Panc1 (cell line): ENCODE results near the gene LIPN. TPM values are rescaled to one million over a fixed set of nuclear protein-coding genes. Genes with fewer than 3 reads are reported as not detected.

ENCODE experiments used
- ATAC-seq: fragments of 200-7000 bp; cut with Tn5 transposase; 2 replicates; pipeline ENCODE4 v1.9.1; 2020; ENCODE audit warnings: mild to moderate bottlenecking, moderate library complexity
- BruUV-seq: library from RNA; stranded (reverse); fragments of 400-500 nt; replicated peaks from 2 replicates; lab custom pipeline; 2021; lab: Mats Ljungman, UMichigan
- CTCF ChIA-PET: fragments of 300-600 bp; sonication (Branson Sonifier 250); formaldehyde crosslinking; loops from one replicate; lab custom pipeline; 2022; ENCODE audit warnings: antibody characterized with exemption; lab: Charles Lee
- POLR2A ChIA-PET: fragments of 300-600 bp; sonication (Branson Sonifier 250); formaldehyde crosslinking; loops from one replicate; lab custom pipeline; 2022; ENCODE audit warnings: antibody characterized with exemption; lab: Charles Lee
- DNase-seq: peaks from one replicate; pipeline ENCODE4 v3.0.0-alpha.2; 2010; ENCODE audit warnings: low read depth, low spot score
- H3K27ac ChIP-seq: 2 replicates; pipeline ENCODE4 v1.5.1; 2011; ENCODE audit warnings: mild to moderate bottlenecking, low read length, inconsistent platforms
- H3K27me3 ChIP-seq: fragments of 200-500 bp; sonication (Bioruptor generic); 2 replicates; pipeline ENCODE4 v1.6.0; 2014; ENCODE audit warnings: low read length, inconsistent platforms; ENCODE audit not compliant: control insufficient read depth, insufficient read depth
- H3K36me3 ChIP-seq: fragments of 200-500 bp; sonication (Bioruptor generic); 2 replicates; pipeline ENCODE4 v1.5.1; 2014; ENCODE audit warnings: inconsistent platforms, mild to moderate bottlenecking, low read length, moderate library complexity; ENCODE audit not compliant: control insufficient read depth, insufficient read depth
- H3K4me1 ChIP-seq: 2 replicates; pipeline ENCODE4 v1.5.1; 2011; ENCODE audit warnings: inconsistent platforms, mild to moderate bottlenecking, low read length, moderate library complexity; ENCODE audit not compliant: control insufficient read depth, insufficient read depth
- H3K4me3 ChIP-seq, 2 experiments: 2 replicates each; pipeline ENCODE4 v1.5.1; 2011 to 2012; ENCODE audit warnings: low read depth in 2 of 2, low read length in 2 of 2, mild to moderate bottlenecking in 2 of 2, inconsistent platforms in 1 of 2, moderate library complexity in 1 of 2
- H3K9me3 ChIP-seq: fragments of 200-500 bp; sonication (Bioruptor generic); 2 replicates; pipeline ENCODE4 v1.5.1; 2014; ENCODE audit warnings: low read depth, mild to moderate bottlenecking, inconsistent platforms, low read length, moderate library complexity; ENCODE audit not compliant: control insufficient read depth, insufficient read depth
- POLR2AphosphoS5 ChIP-seq: IDR thresholded peaks from 2 replicates; pipeline ENCODE4 v1.6.1; 2012; ENCODE audit warnings: mild to moderate bottlenecking, low read depth, low read length, moderate library complexity
- SIN3A ChIP-seq: IDR thresholded peaks from 2 replicates; pipeline ENCODE4 v1.6.1; 2012; ENCODE audit warnings: low read depth, mild to moderate bottlenecking, low read length, moderate library complexity, borderline replicate concordance; ENCODE audit not compliant: insufficient read depth
- TCF7L2 ChIP-seq: IDR thresholded peaks from 2 replicates; pipeline ENCODE4 v1.6.1; 2011; ENCODE audit warnings: mild to moderate bottlenecking, low read depth, low read length, inconsistent platforms
- in situ Hi-C: cut with HindIII; loops from 2 replicates; pipeline ENCODE4 v1.10.0; 2016; ENCODE audit warnings: low sequenced_read_pairs, low pct_unique_long_range_greater_than_20kb
- intact Hi-C: fragments of 100-400 bp; cut with micrococcal nuclease; formaldehyde crosslinking; loops from one replicate; pipeline ENCODE4 v1.10.0; 2022; ENCODE audit not compliant: unreplicated experiment
- total RNA-seq: library from RNA; stranded (reverse); gene quantifications from one replicate; pipeline ENCODE4 v1.2.1, GENCODE V29; 2021; ENCODE audit not compliant: unreplicated experiment
- TF ChIP-seq, protein P1 (sequence below), 2 experiments: IDR thresholded peaks; 2 replicates each; pipeline ENCODE4 v1.6.1; 2011 to 2012; ENCODE audit warnings: low read depth in 2 of 2, control low read depth in 1 of 2, low read length in 1 of 2, mild to moderate bottlenecking in 1 of 2, moderate library complexity in 1 of 2; ENCODE audit not compliant: insufficient read depth in 1 of 2
- TF ChIP-seq, protein P2 (sequence below): fragments of 450-650 bp; IDR thresholded peaks from 2 replicates; pipeline ENCODE4 v1.5.1; 2017; ENCODE audit warnings: mild to moderate bottlenecking

LIPN gene
- total RNA-seq, 1 experiment from 2014 or later, result not detected

DNA sequence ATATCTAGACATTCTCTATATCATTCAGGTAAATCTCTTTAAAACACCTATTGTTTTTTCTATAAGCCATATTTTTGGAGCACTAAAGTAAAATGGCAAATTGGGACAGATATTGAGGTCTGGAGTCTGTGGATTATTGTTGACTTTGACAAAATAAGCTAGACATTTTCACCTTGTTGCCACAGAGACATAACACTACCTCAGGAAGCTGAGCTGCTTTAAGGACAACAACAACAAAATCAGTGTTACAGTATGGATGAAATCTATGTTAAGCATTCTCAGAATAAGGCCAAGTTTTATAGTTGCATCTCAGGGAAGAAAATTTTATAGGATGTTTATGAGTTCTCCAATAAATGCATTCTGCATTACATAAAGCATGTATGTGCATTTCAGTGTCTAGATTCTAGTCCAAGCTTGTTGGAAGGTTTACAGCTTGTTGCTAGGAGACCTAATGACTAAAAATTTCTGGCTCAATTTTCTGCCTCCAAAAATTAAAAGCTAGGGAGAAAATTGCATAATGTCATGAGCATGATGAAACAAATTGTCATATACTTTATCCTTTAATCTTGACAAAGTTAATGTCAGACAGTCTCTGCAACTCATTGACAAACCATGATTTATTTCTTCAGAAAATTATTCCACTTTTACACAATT, 61.1 kb downstream of the LIPN start:
- Histone ChIP-seq H3K27ac (no peak overlapping the region), H3K36me3 (no peaks in the 10 kb centered on the region), H3K4me3 (no peak overlapping the region), H3K27me3 (0 out of 2 replicates have a peak, but pooled peaks cover 2% of the 10 kb centered on the region), H3K9me3 (no peaks in the 10 kb centered on the region), H3K4me1 (no peaks in the 10 kb centered on the region)
- DNase-seq (no peak), ATAC-seq (no peak)
- POLR2A ChIA-PET, result interaction anchor here (0.7 kb wide), 1 partner anchor 45 kb away, joined by 4 read pairs; no protein-coding TSS in a partner anchor
- TF ChIP-seq, protein P1, sequence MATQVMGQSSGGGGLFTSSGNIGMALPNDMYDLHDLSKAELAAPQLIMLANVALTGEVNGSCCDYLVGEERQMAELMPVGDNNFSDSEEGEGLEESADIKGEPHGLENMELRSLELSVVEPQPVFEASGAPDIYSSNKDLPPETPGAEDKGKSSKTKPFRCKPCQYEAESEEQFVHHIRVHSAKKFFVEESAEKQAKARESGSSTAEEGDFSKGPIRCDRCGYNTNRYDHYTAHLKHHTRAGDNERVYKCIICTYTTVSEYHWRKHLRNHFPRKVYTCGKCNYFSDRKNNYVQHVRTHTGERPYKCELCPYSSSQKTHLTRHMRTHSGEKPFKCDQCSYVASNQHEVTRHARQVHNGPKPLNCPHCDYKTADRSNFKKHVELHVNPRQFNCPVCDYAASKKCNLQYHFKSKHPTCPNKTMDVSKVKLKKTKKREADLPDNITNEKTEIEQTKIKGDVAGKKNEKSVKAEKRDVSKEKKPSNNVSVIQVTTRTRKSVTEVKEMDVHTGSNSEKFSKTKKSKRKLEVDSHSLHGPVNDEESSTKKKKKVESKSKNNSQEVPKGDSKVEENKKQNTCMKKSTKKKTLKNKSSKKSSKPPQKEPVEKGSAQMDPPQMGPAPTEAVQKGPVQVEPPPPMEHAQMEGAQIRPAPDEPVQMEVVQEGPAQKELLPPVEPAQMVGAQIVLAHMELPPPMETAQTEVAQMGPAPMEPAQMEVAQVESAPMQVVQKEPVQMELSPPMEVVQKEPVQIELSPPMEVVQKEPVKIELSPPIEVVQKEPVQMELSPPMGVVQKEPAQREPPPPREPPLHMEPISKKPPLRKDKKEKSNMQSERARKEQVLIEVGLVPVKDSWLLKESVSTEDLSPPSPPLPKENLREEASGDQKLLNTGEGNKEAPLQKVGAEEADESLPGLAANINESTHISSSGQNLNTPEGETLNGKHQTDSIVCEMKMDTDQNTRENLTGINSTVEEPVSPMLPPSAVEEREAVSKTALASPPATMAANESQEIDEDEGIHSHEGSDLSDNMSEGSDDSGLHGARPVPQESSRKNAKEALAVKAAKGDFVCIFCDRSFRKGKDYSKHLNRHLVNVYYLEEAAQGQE (IDR thresholded peaks at IDR 0.05; ENCODE audit: insufficient read depth in 1 of 2, low read depth in 2 of 2, low read length in 1 of 2), result no peak
- TF ChIP-seq TCF7L2 (no peak), SIN3A (no peak), POLR2AphosphoS5 (no peak)
- TF ChIP-seq, protein P2, sequence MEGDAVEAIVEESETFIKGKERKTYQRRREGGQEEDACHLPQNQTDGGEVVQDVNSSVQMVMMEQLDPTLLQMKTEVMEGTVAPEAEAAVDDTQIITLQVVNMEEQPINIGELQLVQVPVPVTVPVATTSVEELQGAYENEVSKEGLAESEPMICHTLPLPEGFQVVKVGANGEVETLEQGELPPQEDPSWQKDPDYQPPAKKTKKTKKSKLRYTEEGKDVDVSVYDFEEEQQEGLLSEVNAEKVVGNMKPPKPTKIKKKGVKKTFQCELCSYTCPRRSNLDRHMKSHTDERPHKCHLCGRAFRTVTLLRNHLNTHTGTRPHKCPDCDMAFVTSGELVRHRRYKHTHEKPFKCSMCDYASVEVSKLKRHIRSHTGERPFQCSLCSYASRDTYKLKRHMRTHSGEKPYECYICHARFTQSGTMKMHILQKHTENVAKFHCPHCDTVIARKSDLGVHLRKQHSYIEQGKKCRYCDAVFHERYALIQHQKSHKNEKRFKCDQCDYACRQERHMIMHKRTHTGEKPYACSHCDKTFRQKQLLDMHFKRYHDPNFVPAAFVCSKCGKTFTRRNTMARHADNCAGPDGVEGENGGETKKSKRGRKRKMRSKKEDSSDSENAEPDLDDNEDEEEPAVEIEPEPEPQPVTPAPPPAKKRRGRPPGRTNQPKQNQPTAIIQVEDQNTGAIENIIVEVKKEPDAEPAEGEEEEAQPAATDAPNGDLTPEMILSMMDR, result no peak
- CTCF ChIA-PET, result no interaction called here
- in situ Hi-C loops, result no loop called here
- intact Hi-C loops, result no loop called here
- BruUV-seq, result no TSS peak

DNA sequence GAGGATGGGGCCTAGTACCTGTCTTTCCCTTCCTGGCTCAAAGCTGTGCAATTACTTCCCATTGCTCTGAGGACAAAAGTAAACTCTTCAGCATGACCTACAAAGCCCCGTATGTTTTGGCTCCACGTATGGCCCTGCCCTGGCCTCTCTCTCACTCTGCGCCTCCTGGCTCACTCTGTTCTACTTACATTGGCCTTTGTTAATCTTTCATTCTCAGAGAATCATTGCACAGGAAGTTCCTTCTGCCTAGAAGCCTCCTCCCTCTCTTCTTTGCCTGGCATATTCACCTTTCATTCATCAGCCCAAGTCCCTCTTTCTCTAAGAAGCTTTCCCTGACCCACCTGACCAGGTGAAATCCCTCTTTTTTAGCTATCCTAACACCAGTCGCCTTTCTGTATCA, 66.6 kb downstream of the LIPN start:
- POLR2A ChIA-PET, result no interaction called here
- 0 out of 2 replicates have a peak, but pooled peaks cover 2% of the 10 kb centered on the region for H3K27me3 ChIP-seq
- BruUV-seq, result no TSS peak
- in situ Hi-C loops, result no loop called here
- H3K27ac ChIP-seq, result no peak overlapping the region
- ATAC-seq, result peak; percentile 21; the same call in 1 of the 2 replicates
- H3K36me3 ChIP-seq, result no peaks in the 10 kb centered on the region
- no peaks in the 10 kb centered on the region for H3K4me1 ChIP-seq
- H3K9me3 ChIP-seq, result no peaks in the 10 kb centered on the region
- no peak for DNase-seq
- CTCF ChIA-PET, result interaction anchor here (0.6 to 1.0 kb wide), 2 partner anchors 9 to 74 kb away, joined by 3 read pairs; no protein-coding TSS in a partner anchor
- no peak for TF ChIP-seq SIN3A
- TF ChIP-seq TCF7L2, result no peak
- TF ChIP-seq, protein P2, result no peak
- TF ChIP-seq POLR2AphosphoS5, result no peak
- TF ChIP-seq, protein P1 (IDR thresholded peaks at IDR 0.05; ENCODE audit: insufficient read depth in 1 of 2, low read depth in 2 of 2, low read length in 1 of 2), result no peak
- no peak overlapping the region for H3K4me3 ChIP-seq
- intact Hi-C loops, result no loop called here
